CD4-positive, alpha-beta T cell treated with Interleukin-17A for 4 hours (primary cell): Measurements from ENCODE around the gene MYOCD.

Experiments
- DNase-seq: peaks from one replicate; pipeline ENCODE4 v3.0.0-alpha.2; 2020; ENCODE audit warnings: mixed read lengths

The MYOCD gene

GRCh38 chr17:12642034-12642433 is 23.7 kb upstream of the MYOCD start:
- no peak for DNase-seq

- no peak for DNase-seq
Observed at GRCh38 chr17:12643822-12644221, 21.9 kb upstream of the MYOCD start.

- DNase-seq: no peak
Observed at GRCh38 chr17:12644623-12645022, 21.1 kb upstream of the MYOCD start.

DNA sequence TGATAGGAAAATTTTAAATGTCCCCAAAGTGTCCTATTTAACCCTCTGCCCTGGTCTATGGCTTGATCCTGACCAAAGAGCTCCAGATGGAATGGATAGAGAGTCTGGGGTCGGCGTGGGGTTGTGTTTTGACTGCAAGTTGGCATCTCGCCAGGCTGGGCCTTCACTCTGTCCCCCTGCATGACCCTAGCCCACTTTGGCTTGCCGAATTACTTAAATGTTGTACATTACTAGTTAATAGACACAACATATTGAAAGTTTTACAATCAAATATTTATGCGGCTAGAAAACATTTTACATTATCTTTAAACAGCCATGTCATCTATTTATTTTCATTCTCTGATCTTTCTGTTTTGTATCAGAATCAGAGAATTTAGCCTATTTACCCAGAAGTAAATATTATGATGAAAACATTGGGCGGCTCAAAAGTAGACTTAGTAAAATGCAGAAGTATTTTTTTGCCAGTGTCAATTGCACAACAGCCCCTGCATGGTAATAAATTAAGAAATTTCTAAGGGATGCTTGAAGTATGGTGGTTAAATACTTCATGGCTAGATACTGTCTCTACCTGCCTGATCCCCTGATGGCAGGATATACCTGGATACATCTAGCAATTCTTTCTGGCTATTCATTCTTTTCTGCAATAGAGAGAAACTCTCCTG is 18.8 kb upstream of the MYOCD start:
- no peak for DNase-seq

GRCh38 chr17:12648498-12648897 is 17.2 kb upstream of the MYOCD start:
- no peak for DNase-seq

- no peak for DNase-seq
Observed at GRCh38 chr17:12655936-12656335, 9.8 kb upstream of the MYOCD start.

- no peak for DNase-seq
Observed at GRCh38 chr17:12656354-12656753, 9.3 kb upstream of the MYOCD start.

- DNase-seq: no peak
Observed at GRCh38 chr17:12659500-12659899, 6.2 kb upstream of the MYOCD start.

GRCh38 chr17:12664252-12664651 is 1.4 kb upstream of the MYOCD start:
- DNase-seq: no peak

- DNase-seq: no peak
Observed at GRCh38 chr17:12664894-12665262, 812 bp upstream of the MYOCD start.

DNA sequence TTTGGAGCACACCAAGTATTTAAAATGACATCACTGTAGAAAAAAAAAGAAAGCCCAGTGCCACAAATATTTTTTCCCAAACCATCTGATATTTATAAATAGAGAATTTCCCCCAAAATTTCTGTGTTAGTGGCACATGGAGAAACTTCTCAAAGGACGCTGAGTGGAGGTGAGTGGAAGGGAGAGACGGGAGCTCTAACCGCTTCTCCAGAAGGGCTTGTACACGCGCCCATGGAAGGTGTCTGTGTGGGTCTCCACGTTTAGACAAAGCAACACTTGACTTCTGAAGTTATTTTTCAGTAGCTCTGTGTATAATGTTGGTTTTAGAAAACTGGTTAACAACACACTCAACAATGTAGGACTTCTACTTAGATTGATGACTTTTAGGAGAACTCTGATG is 1.0 kb downstream of the MYOCD start:
- DNase-seq: no peak

GRCh38 chr17:12667299-12667958 is 1.7 kb downstream of the MYOCD start:
- DNase-seq: no peak

DNA sequence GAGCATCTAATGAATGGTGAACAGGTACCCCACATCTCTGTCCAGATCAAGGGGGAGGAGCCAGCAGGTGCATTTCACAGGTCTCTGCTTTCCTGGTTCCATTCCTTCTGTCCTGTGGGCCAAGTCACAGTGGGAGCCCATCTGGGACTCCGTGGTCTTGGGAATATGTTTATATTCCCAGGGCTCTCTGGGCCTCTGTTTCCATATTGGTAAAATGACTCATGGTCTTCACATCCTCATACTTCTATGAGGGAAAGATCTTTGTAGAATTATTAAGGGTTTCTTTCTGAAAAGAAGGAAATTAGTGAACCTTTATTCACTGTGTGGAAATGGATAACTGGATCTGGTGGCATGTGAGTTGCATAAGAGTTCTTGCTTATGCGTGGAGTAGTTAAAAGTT is 6.2 kb downstream of the MYOCD start:
- DNase-seq: no peak

GRCh38 chr17:12672947-12673346 is 7.3 kb downstream of the MYOCD start:
- no peak for DNase-seq

DNA sequence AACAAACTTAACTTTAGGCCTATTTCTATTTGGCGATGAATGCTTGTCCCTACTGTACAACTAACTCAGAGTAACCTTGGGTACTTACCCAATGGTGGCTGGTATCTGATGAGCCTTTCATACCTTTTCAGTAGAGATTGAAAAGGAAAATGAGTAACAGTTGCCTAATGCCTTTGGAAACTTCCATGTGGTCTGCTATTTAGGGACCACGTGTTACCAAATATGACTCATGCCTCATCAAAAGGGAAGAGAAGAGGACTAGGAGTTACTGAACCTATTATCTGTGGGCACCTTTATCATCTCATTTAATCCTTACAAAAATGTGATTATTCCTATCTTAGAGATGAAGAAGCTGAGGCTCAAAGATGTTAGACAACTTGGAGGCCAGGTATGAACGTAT is 8.1 kb downstream of the MYOCD start:
- no peak for DNase-seq

DNA sequence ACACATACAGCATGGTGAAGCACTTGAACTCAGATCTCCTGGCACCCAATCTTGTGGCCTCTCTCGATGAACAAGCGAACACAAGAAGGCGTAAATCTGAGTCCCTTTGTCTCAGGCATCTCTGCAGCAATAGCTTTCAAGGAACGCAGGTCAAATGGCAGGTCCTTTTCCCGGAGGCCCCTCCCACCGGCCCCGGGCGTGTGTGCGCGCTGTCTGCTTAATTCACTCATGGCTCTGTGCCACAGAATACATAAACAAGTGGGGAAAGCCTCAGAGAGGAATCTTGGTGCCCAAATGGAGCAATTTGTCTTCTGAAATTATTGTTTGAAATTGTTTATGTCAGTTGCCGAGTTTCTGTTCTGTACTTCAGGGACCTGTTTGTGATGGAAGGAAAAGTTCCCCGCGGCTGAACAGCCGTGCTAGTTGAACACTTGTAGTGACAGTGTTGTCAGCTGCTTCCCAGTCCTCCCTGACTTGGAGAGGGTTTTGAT is 14.8 kb downstream of the MYOCD start:
- DNase-seq: no peak

GRCh38 chr17:12680993-12681392 is 15.3 kb downstream of the MYOCD start:
- no peak for DNase-seq

- DNase-seq: no peak
Observed at GRCh38 chr17:12683299-12683698, 17.6 kb downstream of the MYOCD start.

GRCh38 chr17:12686486-12686885 is 20.8 kb downstream of the MYOCD start:
- DNase-seq: no peak

GRCh38 chr17:12688382-12688781 is 22.7 kb downstream of the MYOCD start:
- DNase-seq: no peak

- no peak for DNase-seq
Observed at GRCh38 chr17:12691173-12691572, 25.5 kb downstream of the MYOCD start.

GRCh38 chr17:12693640-12694039 is 27.9 kb downstream of the MYOCD start:
- DNase-seq: no peak

GRCh38 chr17:12706070-12706469 is 40.4 kb downstream of the MYOCD start:
- DNase-seq: no peak

DNA sequence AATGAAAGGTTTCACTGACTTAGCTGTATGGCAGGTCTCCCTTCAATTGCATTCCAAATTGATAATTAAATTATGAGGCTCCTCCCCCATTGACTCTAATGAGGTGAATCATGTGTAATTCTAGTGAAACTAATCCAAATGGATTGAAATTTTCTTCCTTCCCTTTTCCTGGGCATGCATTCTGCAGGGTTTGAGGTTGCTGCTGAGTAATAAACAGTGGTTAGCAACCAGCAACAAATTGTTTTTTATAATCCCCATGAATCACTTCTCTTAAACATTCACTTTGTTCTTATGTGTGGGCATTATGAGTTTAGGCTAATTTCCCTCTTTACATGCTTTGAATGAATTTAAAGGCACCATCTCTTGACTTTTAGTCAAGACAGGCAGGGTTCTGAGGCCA is 43.4 kb downstream of the MYOCD start:
- DNase-seq: no peak

- no peak for DNase-seq
Observed at GRCh38 chr17:12712415-12712814, 46.7 kb downstream of the MYOCD start.
